Erythroblast (primary cell): ENCODE results near the gene COX11.

ENCODE experiments used
- GATA1 ChIP-seq: IDR thresholded peaks from 2 replicates; pipeline ENCODE4 v1.6.1; 2011; ENCODE audit warnings: low read depth, mild to moderate bottlenecking, control low read depth, low read length, moderate library complexity
- POLR2A ChIP-seq: IDR thresholded peaks from 2 replicates; pipeline ENCODE4 v1.6.1; 2011; ENCODE audit warnings: mild to moderate bottlenecking, low read length

DNA sequence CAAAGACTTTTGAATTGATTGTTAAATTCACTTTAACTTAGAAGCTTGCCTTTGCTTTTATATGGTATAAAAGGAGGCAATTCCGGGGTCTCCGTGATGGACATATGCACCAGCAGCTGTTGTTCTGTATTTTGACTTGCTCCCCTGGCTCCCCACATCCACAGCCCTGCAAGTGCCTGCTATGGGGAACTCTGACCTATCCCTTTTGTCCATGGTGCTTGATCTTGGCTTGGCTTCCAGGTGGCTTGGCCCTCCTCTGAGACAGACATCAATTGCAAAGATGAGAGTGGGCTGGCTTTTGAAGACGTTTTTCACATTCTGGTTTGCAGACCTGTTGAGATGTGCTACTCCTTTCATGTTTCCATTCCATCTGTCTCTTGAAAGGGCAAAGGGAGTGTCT is 40.9 kb downstream of the COX11 start:
- TF ChIP-seq POLR2A (no peak), GATA1 (no peak)
